Measurements from ENCODE around the gene WNT5B.

Gene WNT5B

GRCh38 chr12:1670358-1671268, 41.6 kb downstream of the WNT5B start (continued):
- TF ChIP-seq ZC3H10 (CRISPR knock-in tag; IDR thresholded peaks at IDR 0.05) = no peak
- TF ChIP-seq ARNTL (CRISPR knock-in tag; IDR thresholded peaks at IDR 0.05; ENCODE audit: borderline replicate concordance, low read depth) = no peak

GRCh38 chr12:1676043-1676442, 47.0 kb downstream of the WNT5B start:
- TF ChIP-seq OSR1 (CRISPR knock-in tag; IDR thresholded peaks at IDR 0.05) (no peak), TSHZ2 (CRISPR knock-in tag; IDR thresholded peaks at IDR 0.05) (no peak), ZNF565 (CRISPR knock-in tag; conservative IDR thresholded peaks at IDR 0.05; ENCODE audit: low read depth) (no peak), PPARA (CRISPR knock-in tag; IDR thresholded peaks at IDR 0.05; ENCODE audit: borderline replicate concordance) (no peak), POU6F1 (CRISPR knock-in tag; IDR thresholded peaks at IDR 0.05; ENCODE audit: borderline replicate concordance, low read depth) (no peak), ARNTL (CRISPR knock-in tag; IDR thresholded peaks at IDR 0.05; ENCODE audit: borderline replicate concordance, low read depth) (no peak)
- ATAC-seq = no peak

- TF ChIP-seq SNAI2 (CRISPR knock-in tag; IDR thresholded peaks at IDR 0.05) (no peak), TOX (CRISPR knock-in tag; IDR thresholded peaks at IDR 0.05; ENCODE audit: borderline replicate concordance) (no peak), GLIS3 (CRISPR knock-in tag; IDR thresholded peaks at IDR 0.05) (no peak), ZNF565 (CRISPR knock-in tag; conservative IDR thresholded peaks at IDR 0.05; ENCODE audit: low read depth) (no peak), ARNTL (CRISPR knock-in tag; IDR thresholded peaks at IDR 0.05; ENCODE audit: borderline replicate concordance, low read depth) (no peak), RARB (CRISPR knock-in tag; IDR thresholded peaks at IDR 0.05) (no peak), CSRNP3 (CRISPR knock-in tag; IDR thresholded peaks at IDR 0.05) (no peak), ISL1 (CRISPR knock-in tag; IDR thresholded peaks at IDR 0.05) (no peak), ZNF70 (CRISPR knock-in tag; IDR thresholded peaks at IDR 0.05) (no peak), PPARA (CRISPR knock-in tag; IDR thresholded peaks at IDR 0.05; ENCODE audit: borderline replicate concordance) (no peak), OSR1 (CRISPR knock-in tag; IDR thresholded peaks at IDR 0.05) (no peak), ZNF8 (CRISPR knock-in tag; IDR thresholded peaks at IDR 0.05) (no peak), ESRRG (CRISPR knock-in tag; IDR thresholded peaks at IDR 0.05) (no peak), TCF4 (CRISPR knock-in tag; IDR thresholded peaks at IDR 0.05; ENCODE audit: borderline replicate concordance) (no peak), ZC3H10 (CRISPR knock-in tag; IDR thresholded peaks at IDR 0.05) (no peak), BACH2 (CRISPR knock-in tag; IDR thresholded peaks at IDR 0.05; ENCODE audit: borderline replicate concordance) (no peak)
- no peak for ATAC-seq
These were observed 51.9 kb downstream of the WNT5B start for GRCh38 chr12:1680804-1681492.

- no peak for ATAC-seq
- TF ChIP-seq TSHZ2 (CRISPR knock-in tag; IDR thresholded peaks at IDR 0.05) = no peak
- no peak for TF ChIP-seq PATZ1 (CRISPR knock-in tag; IDR thresholded peaks at IDR 0.05; ENCODE audit: borderline replicate concordance)
- no peak for TF ChIP-seq TCF4 (CRISPR knock-in tag; IDR thresholded peaks at IDR 0.05; ENCODE audit: borderline replicate concordance)
- TF ChIP-seq CSRNP3 (CRISPR knock-in tag; IDR thresholded peaks at IDR 0.05) = no peak
- no peak for TF ChIP-seq OSR1 (CRISPR knock-in tag; IDR thresholded peaks at IDR 0.05)
- no peak for TF ChIP-seq CREB5 (CRISPR knock-in tag; IDR thresholded peaks at IDR 0.05; ENCODE audit: low read depth)
- no peak for TF ChIP-seq ZNF565 (CRISPR knock-in tag; conservative IDR thresholded peaks at IDR 0.05; ENCODE audit: low read depth)
These were observed 52.4 kb downstream of the WNT5B start for GRCh38 chr12:1681493-1681807.

Data from SK-N-SH treated with all-trans-retinoic acid at 6 μM for 48 hours (cell line).